A673 (cell line): ENCODE measurements around the gene CREB5. TPM values are rescaled to one million over a fixed set of nuclear protein-coding genes. Genes with fewer than 3 reads are reported as not detected.

Experiments used
- BruUV-seq: library from RNA; stranded (reverse); fragments of 400-500 nt; replicated peaks from 2 replicates; lab custom pipeline; 2021; lab: Mats Ljungman, UMichigan
- CTCF ChIA-PET: fragments of 300-600 bp; sonication (Branson Sonifier 250); formaldehyde crosslinking; loops from one replicate; lab custom pipeline; 2022; ENCODE audit warnings: antibody characterized with exemption; lab: Charles Lee
- POLR2A ChIA-PET: fragments of 300-600 bp; sonication (Branson Sonifier 250); formaldehyde crosslinking; loops from one replicate; lab custom pipeline; 2022; ENCODE audit warnings: antibody characterized with exemption; ENCODE audit not compliant: low non-redundant PET; lab: Charles Lee
- DNase-seq: peaks from one replicate; pipeline ENCODE4 v3.0.0-alpha.2; 2015; ENCODE audit warnings: low spot score
- H3K27ac ChIP-seq: fragments of 200-600 bp; sonication (generic); 2 replicates; pipeline ENCODE4 v1.5.1; 2016; ENCODE audit warnings: mixed run types, low read depth, mild to moderate bottlenecking, mixed read lengths, antibody characterized with exemption, low read length; ENCODE audit not compliant: poor library complexity, severe bottlenecking
- H3K27me3 ChIP-seq: fragments of 200-600 bp; sonication (generic); replicated peaks from 2 replicates; pipeline ENCODE4 v1.6.1; 2017; ENCODE audit warnings: mixed run types, low read depth, mild to moderate bottlenecking, mixed read lengths, antibody characterized with exemption, low read length; ENCODE audit not compliant: insufficient read depth, poor library complexity
- H3K36me3 ChIP-seq: fragments of 200-600 bp; sonication (generic); 2 replicates; pipeline ENCODE4 v1.6.1; 2016; ENCODE audit warnings: mixed run types, mild to moderate bottlenecking, mixed read lengths, antibody characterized with exemption, low read length; ENCODE audit not compliant: insufficient read depth, poor library complexity, severe bottlenecking
- H3K4me1 ChIP-seq: fragments of 200-600 bp; sonication (generic); 2 replicates; pipeline ENCODE4 v1.6.1; 2017; ENCODE audit warnings: mixed run types, mild to moderate bottlenecking, mixed read lengths, antibody characterized with exemption, low read length; ENCODE audit not compliant: insufficient read depth, poor library complexity, severe bottlenecking
- H3K4me3 ChIP-seq: fragments of 200-600 bp; sonication (generic); 2 replicates; pipeline ENCODE4 v1.5.1; 2016; ENCODE audit warnings: low read depth, mixed run types, mild to moderate bottlenecking, mixed read lengths, low read length; ENCODE audit not compliant: poor library complexity, severe bottlenecking
- H3K9me3 ChIP-seq: fragments of 200-600 bp; sonication (generic); 2 replicates; pipeline ENCODE4 v1.6.1; 2016; ENCODE audit warnings: mixed run types, low read depth, mild to moderate bottlenecking, mixed read lengths, antibody characterized with exemption, low read length; ENCODE audit not compliant: poor library complexity, severe bottlenecking
- EZH2 ChIP-seq: fragments of 200-600 bp; sonication (generic); IDR thresholded peaks from 2 replicates; pipeline ENCODE4 v1.6.1; 2017; ENCODE audit warnings: borderline replicate concordance, low read depth, mild to moderate bottlenecking, mixed read lengths, antibody characterized with exemption, low read length; ENCODE audit not compliant: poor library complexity, severe bottlenecking
- intact Hi-C: fragments of 100-400 bp; cut with micrococcal nuclease; formaldehyde crosslinking; loops from one replicate; pipeline ENCODE4 v1.10.0; 2022; ENCODE audit not compliant: unreplicated experiment
- total RNA-seq: library from RNA; stranded (reverse); gene quantifications from 2 replicates; pipeline ENCODE4 v1.2.3, GENCODE V29; 2021
- TF ChIP-seq, protein P1 (sequence below): fragments of 300-800, 200-600 bp; sonication (generic); conservative IDR thresholded peaks from 2 replicates; pipeline ENCODE4 v1.5.1; 2017; ENCODE audit warnings: low read depth, mild to moderate bottlenecking, antibody characterized with exemption, low read length, moderate library complexity, mixed read lengths

The CREB5 gene
- total RNA-seq, 1 experiment from 2014 or later = 10.3 TPM

- no TSS peak for BruUV-seq
- ChIA-PET CTCF (no interaction called here), POLR2A (no interaction called here)
- Histone ChIP-seq H3K4me1 (no peaks in the 10 kb centered on the region), H3K27ac (no peak overlapping the region), H3K27me3 (no peaks in the 10 kb centered on the region), H3K9me3 (no peaks in the 10 kb centered on the region), H3K4me3 (no peak overlapping the region), H3K36me3 (no peaks in the 10 kb centered on the region)
- no peak for DNase-seq
- no peak for TF ChIP-seq EZH2
- TF ChIP-seq, protein P1, sequence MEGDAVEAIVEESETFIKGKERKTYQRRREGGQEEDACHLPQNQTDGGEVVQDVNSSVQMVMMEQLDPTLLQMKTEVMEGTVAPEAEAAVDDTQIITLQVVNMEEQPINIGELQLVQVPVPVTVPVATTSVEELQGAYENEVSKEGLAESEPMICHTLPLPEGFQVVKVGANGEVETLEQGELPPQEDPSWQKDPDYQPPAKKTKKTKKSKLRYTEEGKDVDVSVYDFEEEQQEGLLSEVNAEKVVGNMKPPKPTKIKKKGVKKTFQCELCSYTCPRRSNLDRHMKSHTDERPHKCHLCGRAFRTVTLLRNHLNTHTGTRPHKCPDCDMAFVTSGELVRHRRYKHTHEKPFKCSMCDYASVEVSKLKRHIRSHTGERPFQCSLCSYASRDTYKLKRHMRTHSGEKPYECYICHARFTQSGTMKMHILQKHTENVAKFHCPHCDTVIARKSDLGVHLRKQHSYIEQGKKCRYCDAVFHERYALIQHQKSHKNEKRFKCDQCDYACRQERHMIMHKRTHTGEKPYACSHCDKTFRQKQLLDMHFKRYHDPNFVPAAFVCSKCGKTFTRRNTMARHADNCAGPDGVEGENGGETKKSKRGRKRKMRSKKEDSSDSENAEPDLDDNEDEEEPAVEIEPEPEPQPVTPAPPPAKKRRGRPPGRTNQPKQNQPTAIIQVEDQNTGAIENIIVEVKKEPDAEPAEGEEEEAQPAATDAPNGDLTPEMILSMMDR = no peak
- intact Hi-C loops = no loop called here
These were observed 61.9 kb downstream of the CREB5 start for GRCh38 chr7:28474282-28474638.

GRCh38 chr7:28474640-28475039 is 62.3 kb downstream of the CREB5 start:
- no TSS peak for BruUV-seq
- TF ChIP-seq EZH2 = no peak
- TF ChIP-seq, protein P1 = no peak
- ChIA-PET CTCF (no interaction called here), POLR2A (interaction anchor here (0.6 kb wide), 1 partner anchor 36 kb away, joined by 3 read pairs; no protein-coding TSS in a partner anchor)
- intact Hi-C loops = no loop called here
- H3K4me3 ChIP-seq = no peak overlapping the region
- no peaks in the 10 kb centered on the region for H3K27me3 ChIP-seq
- H3K4me1 ChIP-seq = no peaks in the 10 kb centered on the region
- DNase-seq = no peak
- H3K9me3 ChIP-seq = no peaks in the 10 kb centered on the region
- no peaks in the 10 kb centered on the region for H3K36me3 ChIP-seq
- H3K27ac ChIP-seq = no peak overlapping the region

GRCh38 chr7:28477041-28477442 is 64.7 kb downstream of the CREB5 start:
- Histone ChIP-seq H3K27ac (no peak overlapping the region), H3K27me3 (no peaks in the 10 kb centered on the region), H3K36me3 (no peaks in the 10 kb centered on the region), H3K9me3 (no peaks in the 10 kb centered on the region), H3K4me3 (no peak overlapping the region), H3K4me1 (peaks cover 4% of the 10 kb centered on the region)
- DNase-seq = no peak
- TF ChIP-seq, protein P1 = no peak
- TF ChIP-seq EZH2 = no peak
- CTCF ChIA-PET = no interaction called here
- intact Hi-C loops = no loop called here
- BruUV-seq = no TSS peak
- POLR2A ChIA-PET = no interaction called here
